Measurements from ENCODE around the gene SALL4. TPM values are rescaled to one million over a fixed set of nuclear protein-coding genes. Genes with fewer than 3 reads are reported as not detected.
"Not testable (repeated sequence)": the region's sequence is repeated elsewhere in the genome, so short reads cannot be mapped to it uniquely, and the experiment has no call there.

The SALL4 gene
- total RNA-seq = not detected

DNA sequence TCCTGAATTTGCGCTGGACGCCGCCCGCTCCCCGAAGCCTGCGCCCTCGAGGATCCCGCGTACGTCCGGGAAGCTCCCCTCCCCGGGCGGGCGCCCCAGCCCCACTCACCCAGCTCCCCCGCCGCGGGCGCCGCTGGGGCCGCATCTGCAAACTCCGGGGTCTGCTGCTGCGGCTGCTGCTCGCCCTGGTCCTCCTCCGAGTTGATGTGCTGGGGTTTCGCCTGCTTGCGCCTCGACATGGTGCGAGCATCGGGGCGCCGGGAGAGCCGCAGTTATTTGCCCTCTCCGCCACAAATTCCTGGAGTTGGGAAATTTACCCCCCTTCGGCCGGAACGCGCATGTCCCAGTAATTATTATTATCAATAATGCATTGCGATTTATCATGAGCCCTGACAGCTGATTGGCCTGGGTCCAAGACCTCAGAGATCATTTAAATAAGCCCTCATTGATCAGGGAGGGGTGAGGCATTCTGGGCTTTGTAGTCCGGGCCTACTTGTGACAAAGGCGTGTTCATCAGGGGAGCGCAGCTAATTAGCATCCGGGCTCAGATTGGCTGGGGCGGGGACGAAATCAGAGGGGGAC, at the start of gene SALL4:
TSS of gene SALL4 (minus strand) at position 352 of the 582 bp plus-strand sequence. CDS start at position 239, 113 bp downstream.
- no peak within 1 kb of the TSS for H3K4me3 Mint-ChIP-seq

DNA sequence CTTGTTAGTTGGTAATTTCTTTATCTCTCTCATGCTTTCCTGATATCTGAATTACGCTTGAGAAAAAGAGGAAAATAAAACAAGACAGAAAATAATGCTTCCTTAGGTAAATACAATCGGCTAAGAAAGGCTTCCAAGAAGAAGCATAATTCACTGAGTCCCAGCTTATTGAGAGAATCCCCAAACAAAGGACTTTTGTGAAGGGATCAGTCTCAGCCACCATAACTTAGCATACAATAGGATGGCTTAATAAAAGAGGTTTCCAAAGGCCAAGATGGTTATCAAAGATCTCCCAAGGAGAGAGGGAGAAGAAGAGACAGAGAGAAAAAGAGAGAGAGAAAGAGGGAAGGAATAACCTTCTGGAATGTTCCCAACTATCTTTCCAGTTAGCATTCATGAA, 46.0 kb upstream of the SALL4 start:
- Mint-ChIP-seq H3K4me1 (ENCODE audit: low read depth) (no peaks in the 10 kb centered on the region), H3K27ac (no peak overlapping the region), H3K27me3 (ENCODE audit: low read depth) (peaks cover 2% of the 10 kb centered on the region), H3K9me3 (no peaks in the 10 kb centered on the region), H3K4me3 (no peak overlapping the region), H3K36me3 (ENCODE audit: low read depth) (no peaks in the 10 kb centered on the region)
- intact Hi-C loops (cut with micrococcal nuclease) = no loop called here
- DNase-seq = no peak
- CTCF ChIA-PET = interaction anchor here (0.6 kb wide), 1 partner anchor 1425 kb away, joined by 4 read pairs; no protein-coding TSS in a partner anchor

More for the DNA sequence above, at the start of gene SALL4:
- DNase-seq = no peak
- CTCF ChIA-PET = no interaction called here
- intact Hi-C loops (cut with micrococcal nuclease) = no loop called here
- Mint-ChIP-seq H3K27ac (no peak within 1 kb of the TSS), H3K4me1 (ENCODE audit: low read depth) (peaks cover 12% of the 10 kb centered on the region), H3K36me3 (ENCODE audit: low read depth) (no peaks in the 10 kb centered on the region), H3K9me3 (no peaks in the 10 kb centered on the region), H3K27me3 (ENCODE audit: low read depth) (peaks cover 52% of the 10 kb centered on the region)

DNA sequence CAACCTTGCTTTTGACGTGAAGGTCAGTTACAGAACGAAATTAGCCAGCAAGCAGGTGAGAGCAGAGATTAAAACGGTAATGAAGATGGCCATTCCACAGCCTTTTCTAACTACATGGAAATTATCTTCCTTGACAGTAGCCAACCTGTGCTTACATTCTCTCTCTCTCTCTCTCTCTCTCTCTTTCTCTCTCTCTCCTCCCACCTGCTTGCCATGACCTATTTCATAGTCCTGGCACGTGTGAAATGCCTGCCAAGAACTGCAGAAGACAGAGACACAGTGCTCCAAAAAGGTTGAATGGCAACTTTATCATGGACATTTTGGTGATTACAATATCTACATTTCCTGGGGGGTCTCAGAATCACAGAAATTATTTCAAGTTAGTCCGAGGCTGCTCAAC, 38.5 kb upstream of the SALL4 start:
- intact Hi-C loops (cut with micrococcal nuclease) = no loop called here
- no peak overlapping the region for H3K4me3 Mint-ChIP-seq
- CTCF ChIA-PET = no interaction called here
- H3K27me3 Mint-ChIP-seq (ENCODE audit: low read depth) = peaks cover 2% of the 10 kb centered on the region
- no peaks in the 10 kb centered on the region for H3K9me3 Mint-ChIP-seq
- DNase-seq = no peak
- H3K36me3 Mint-ChIP-seq (ENCODE audit: low read depth) = no peaks in the 10 kb centered on the region
- H3K27ac Mint-ChIP-seq = no peak overlapping the region
- H3K4me1 Mint-ChIP-seq (ENCODE audit: low read depth) = no peaks in the 10 kb centered on the region

DNA sequence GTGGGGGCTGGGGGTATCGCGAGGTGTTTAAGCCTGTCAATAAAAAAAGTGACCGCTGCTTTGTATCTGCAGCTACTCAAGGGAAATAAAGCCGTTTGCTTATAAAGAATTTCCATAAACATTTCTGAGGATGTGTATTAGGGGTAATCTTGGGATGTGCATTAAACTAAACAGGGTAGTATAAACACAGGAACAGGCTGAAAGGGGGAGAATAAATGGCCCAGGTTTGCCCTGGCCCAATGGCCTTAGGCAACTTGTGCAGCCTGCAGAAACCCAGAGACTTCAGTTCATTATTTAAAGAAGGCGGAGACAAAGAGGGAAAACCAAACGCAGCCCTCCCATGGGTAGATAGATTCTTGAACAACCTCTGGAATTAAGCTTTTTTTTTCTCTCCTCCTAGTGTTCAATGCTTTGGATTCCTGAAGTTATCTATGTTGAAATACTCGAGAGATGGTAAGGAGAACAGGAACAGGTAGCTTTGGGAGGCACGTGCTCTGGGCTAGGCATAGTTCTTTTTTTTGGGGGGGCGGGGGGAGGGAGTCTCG, 35.6 kb upstream of the SALL4 start:
- Mint-ChIP-seq H3K27me3 (ENCODE audit: low read depth) (peaks cover 4% of the 10 kb centered on the region), H3K9me3 (no peaks in the 10 kb centered on the region), H3K4me1 (ENCODE audit: low read depth) (no peaks in the 10 kb centered on the region), H3K4me3 (no peak overlapping the region), H3K27ac (no peak overlapping the region), H3K36me3 (ENCODE audit: low read depth) (no peaks in the 10 kb centered on the region)
- CTCF ChIA-PET = no interaction called here
- intact Hi-C loops (cut with micrococcal nuclease) = no loop called here
- no peak for DNase-seq

DNA sequence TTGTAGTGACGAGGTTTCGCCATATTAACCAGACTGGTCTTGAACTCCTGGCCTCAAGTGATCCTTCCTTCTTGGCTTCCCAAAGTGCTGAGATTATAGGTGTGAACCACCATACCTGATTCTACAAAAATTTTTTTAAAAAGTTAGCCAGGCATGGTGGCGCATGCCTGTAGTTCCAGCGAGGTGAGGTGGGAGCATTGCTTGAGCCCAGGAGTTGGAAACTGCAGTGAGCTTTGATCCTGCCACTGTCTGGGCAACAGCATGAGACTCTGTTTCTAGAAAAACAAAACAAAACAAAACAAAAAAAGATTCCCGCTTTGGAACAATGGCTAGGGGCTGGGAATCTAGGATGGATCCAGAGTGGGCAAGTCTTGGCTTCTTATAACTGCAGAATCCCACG, 35.1 kb upstream of the SALL4 start:
- CTCF ChIA-PET = no interaction called here
- Mint-ChIP-seq H3K27me3 (ENCODE audit: low read depth) (peaks cover 4% of the 10 kb centered on the region), H3K36me3 (ENCODE audit: low read depth) (no peaks in the 10 kb centered on the region), H3K27ac (no peak overlapping the region), H3K4me1 (ENCODE audit: low read depth) (no peaks in the 10 kb centered on the region), H3K4me3 (no peak overlapping the region), H3K9me3 (no peaks in the 10 kb centered on the region)
- intact Hi-C loops (cut with micrococcal nuclease) = no loop called here
- DNase-seq = no peak

DNA sequence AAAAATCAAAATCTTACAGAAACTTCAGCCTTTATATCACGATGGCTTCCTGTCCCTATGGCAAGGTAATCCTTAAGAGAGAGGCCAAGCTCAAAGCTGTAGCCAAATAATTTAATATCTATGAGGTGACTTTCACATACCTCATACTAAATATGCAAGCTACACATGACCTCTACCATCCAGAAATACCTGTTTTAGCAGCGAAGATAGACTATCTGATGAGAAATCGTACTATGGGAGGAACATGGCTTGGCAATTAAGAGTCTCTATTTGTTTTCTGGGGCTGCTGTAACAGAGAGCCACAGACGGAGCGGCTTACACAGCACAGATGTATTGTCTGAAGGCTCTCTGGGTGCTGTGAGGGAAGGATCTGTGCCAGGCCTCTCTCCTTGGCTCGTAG, 31.0 kb upstream of the SALL4 start:
- Mint-ChIP-seq H3K36me3 (ENCODE audit: low read depth) (no peaks in the 10 kb centered on the region), H3K27ac (no peak overlapping the region)

DNA sequence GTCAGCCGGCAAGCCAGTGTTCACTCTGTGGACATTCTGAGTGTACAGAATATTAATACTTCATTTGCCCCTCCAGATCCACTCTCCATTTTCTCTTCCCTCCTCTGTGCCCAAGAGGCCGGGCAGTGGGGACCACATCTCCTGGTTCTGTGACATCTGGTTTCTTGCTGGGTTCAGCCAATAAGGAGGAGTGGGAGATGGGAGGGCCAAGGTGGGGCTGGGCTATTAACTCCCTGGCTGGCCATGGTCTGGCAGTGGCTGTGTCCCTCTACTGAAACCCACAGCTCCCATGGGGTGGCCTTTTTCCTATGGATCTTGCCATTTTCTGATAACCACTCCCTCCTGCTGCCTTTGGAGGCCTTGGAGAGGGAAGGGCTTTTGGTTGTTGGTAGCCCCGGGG, 30.0 kb upstream of the SALL4 start:
- Mint-ChIP-seq H3K4me3 (no peak overlapping the region), H3K9me3 (no peaks in the 10 kb centered on the region), H3K27ac (no peak overlapping the region)

More for the DNA sequence above, 31.0 kb upstream of the SALL4 start:
- DNase-seq = no peak
- H3K4me3 Mint-ChIP-seq = no peak overlapping the region
- peaks cover 4% of the 10 kb centered on the region for H3K27me3 Mint-ChIP-seq (ENCODE audit: low read depth)
- CTCF ChIA-PET = no interaction called here
- intact Hi-C loops (cut with micrococcal nuclease) = no loop called here
- no peaks in the 10 kb centered on the region for H3K9me3 Mint-ChIP-seq
- H3K4me1 Mint-ChIP-seq (ENCODE audit: low read depth) = no peaks in the 10 kb centered on the region

DNA sequence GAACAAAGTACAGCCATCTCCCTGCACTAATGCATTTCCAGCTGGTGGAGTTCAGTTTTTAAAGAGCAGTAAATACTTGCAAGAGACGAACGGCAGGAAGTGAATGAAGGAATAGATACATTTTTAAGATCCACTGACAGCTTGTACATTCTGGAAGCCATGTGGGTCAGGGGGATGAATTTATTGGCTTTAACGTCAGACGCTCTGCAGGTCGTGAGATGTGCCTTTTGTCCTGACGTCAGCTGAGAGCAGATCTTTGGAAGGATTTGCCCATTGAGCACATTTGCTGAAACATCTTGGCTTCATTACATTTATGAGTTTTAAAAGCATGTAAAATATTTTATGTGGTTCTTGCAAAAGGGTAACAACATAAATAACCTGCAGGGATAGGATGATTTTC, 29.5 kb upstream of the SALL4 start:
- Mint-ChIP-seq H3K36me3 (ENCODE audit: low read depth) (no peaks in the 10 kb centered on the region), H3K9me3 (no peaks in the 10 kb centered on the region), H3K27me3 (ENCODE audit: low read depth) (peaks cover 4% of the 10 kb centered on the region), H3K27ac (no peak overlapping the region), H3K4me1 (ENCODE audit: low read depth) (no peaks in the 10 kb centered on the region), H3K4me3 (no peak overlapping the region)
- intact Hi-C loops (cut with micrococcal nuclease) = no loop called here
- CTCF ChIA-PET = no interaction called here
- DNase-seq = no peak

More for the DNA sequence above, 30.0 kb upstream of the SALL4 start:
- intact Hi-C loops (cut with micrococcal nuclease) = no loop called here
- no peaks in the 10 kb centered on the region for H3K4me1 Mint-ChIP-seq (ENCODE audit: low read depth)
- H3K36me3 Mint-ChIP-seq (ENCODE audit: low read depth) = no peaks in the 10 kb centered on the region
- H3K27me3 Mint-ChIP-seq (ENCODE audit: low read depth) = peaks cover 4% of the 10 kb centered on the region
- CTCF ChIA-PET = no interaction called here
- no peak for DNase-seq

DNA sequence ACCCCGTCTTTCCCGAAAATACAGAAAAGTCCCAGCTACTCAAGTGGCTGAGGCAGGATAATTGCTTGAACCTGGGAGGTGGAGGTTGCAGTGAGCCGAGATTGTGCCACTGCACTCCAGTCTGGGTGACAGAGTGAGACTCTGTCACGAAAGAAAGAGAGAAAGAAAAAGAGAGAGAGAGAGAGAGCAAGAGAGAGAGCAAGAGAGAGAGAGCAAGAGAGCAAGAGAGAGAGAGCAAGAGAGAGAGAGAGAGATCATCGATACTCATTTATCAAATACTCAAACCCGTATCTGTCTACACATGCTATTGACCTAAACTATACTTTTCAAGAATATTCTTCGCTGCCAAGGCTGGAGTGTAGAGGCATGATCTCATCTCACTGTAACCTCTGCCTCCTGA, 28.2 kb upstream of the SALL4 start:
- peaks cover 4% of the 10 kb centered on the region for H3K27me3 Mint-ChIP-seq (ENCODE audit: low read depth)
- CTCF ChIA-PET = interaction anchor here (0.6 to 0.7 kb wide), 2 partner anchors 234 to 587 kb away, joined by 3 to 4 read pairs; no protein-coding TSS in a partner anchor

DNA sequence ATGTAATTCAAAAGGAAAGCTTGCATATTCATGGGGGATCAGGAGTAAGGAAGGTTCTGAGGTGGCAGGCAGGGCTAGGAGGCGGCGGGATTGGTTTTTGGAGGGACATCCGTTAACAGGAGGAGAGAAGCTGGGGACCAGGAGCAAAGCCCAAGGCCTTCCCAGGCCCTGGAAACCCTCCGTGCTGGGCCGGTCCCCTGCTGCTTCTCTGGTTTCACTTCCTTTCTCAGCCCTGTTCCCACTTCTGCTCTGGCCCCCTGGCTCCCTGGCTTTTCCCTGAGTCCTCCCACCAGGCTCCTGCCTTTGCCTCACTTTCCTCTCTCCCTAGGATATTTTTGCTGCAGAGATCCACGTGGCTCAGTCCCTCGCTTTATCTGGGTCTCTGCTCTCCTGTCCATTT, 26.4 kb upstream of the SALL4 start:
- no peaks in the 10 kb centered on the region for H3K4me1 Mint-ChIP-seq (ENCODE audit: low read depth)
- intact Hi-C loops (cut with micrococcal nuclease) = no loop called here
- H3K27ac Mint-ChIP-seq = no peak overlapping the region
- CTCF ChIA-PET = no interaction called here
- no peaks in the 10 kb centered on the region for H3K27me3 Mint-ChIP-seq (ENCODE audit: low read depth)
- no peak overlapping the region for H3K4me3 Mint-ChIP-seq
- H3K9me3 Mint-ChIP-seq = no peaks in the 10 kb centered on the region
- no peak for DNase-seq
- no peaks in the 10 kb centered on the region for H3K36me3 Mint-ChIP-seq (ENCODE audit: low read depth)

More for the DNA sequence above, 28.2 kb upstream of the SALL4 start:
- Mint-ChIP-seq H3K36me3 (ENCODE audit: low read depth) (no peaks in the 10 kb centered on the region), H3K9me3 (no peaks in the 10 kb centered on the region), H3K4me3 (no peak overlapping the region), H3K27ac (no peak overlapping the region), H3K4me1 (ENCODE audit: low read depth) (no peaks in the 10 kb centered on the region)
- intact Hi-C loops (cut with micrococcal nuclease) = no loop called here
- DNase-seq = no peak

DNA sequence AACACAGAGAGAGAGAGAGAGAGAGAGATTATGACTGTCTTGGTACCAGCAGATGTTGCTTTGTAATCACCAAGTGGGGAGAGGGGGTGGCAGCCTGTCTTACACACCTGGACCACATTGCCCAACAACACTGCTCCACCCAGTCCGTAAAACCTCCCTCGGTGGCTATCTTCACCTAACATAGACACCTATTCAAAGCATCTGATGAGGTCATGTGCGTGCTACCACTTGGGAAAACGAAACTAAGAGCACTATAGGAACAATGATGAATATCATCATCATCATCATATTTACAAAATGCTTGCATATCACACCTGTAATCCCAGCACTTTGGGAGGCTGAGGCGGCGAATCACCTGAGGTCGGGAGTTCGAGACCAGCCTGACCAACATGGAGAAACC, 24.1 kb upstream of the SALL4 start:
- Mint-ChIP-seq H3K4me1 (ENCODE audit: low read depth) (no peaks in the 10 kb centered on the region), H3K9me3 (no peaks in the 10 kb centered on the region), H3K36me3 (ENCODE audit: low read depth) (no peaks in the 10 kb centered on the region), H3K27me3 (ENCODE audit: low read depth) (no peaks in the 10 kb centered on the region), H3K27ac (no peak overlapping the region), H3K4me3 (no peak overlapping the region)
- CTCF ChIA-PET = no interaction called here
- intact Hi-C loops (cut with micrococcal nuclease) = no loop called here
- no peak for DNase-seq

DNA sequence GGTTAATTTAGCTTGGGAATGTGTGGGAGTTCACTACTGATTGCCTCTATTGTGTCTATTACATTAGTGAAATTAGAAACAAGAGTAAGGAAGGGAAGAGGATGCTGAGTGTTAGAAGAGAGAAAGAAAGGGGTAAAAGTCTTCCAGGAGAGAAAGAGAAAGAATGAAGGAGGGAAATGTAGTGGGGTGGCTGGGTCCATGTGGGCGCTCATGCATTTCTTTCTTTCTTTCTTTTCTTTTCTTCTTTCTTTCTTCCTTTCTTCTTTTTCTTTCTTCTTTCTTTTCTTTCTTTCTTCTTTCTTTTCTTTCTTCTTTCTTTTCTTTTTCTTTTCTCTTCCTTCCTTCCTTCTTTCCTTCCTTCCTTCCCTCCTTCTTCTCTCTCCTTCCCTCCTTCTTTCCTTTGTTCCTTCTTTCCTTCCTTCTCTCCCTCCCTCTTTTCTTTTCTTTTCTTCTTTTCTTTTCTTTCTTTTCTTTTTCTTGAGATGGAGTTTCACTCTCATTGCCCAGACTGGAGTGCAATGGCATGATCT, 16.2 kb upstream of the SALL4 start:
- intact Hi-C loops (cut with micrococcal nuclease) = no loop called here
- no peaks in the 10 kb centered on the region for H3K36me3 Mint-ChIP-seq (ENCODE audit: low read depth)
- H3K27me3 Mint-ChIP-seq (ENCODE audit: low read depth) = peaks cover 2% of the 10 kb centered on the region
- H3K4me1 Mint-ChIP-seq (ENCODE audit: low read depth) = no peaks in the 10 kb centered on the region
- H3K4me3 Mint-ChIP-seq = no peak overlapping the region
- no peaks in the 10 kb centered on the region for H3K9me3 Mint-ChIP-seq
- CTCF ChIA-PET = no interaction called here
- no peak overlapping the region for H3K27ac Mint-ChIP-seq
- no peak for DNase-seq

DNA sequence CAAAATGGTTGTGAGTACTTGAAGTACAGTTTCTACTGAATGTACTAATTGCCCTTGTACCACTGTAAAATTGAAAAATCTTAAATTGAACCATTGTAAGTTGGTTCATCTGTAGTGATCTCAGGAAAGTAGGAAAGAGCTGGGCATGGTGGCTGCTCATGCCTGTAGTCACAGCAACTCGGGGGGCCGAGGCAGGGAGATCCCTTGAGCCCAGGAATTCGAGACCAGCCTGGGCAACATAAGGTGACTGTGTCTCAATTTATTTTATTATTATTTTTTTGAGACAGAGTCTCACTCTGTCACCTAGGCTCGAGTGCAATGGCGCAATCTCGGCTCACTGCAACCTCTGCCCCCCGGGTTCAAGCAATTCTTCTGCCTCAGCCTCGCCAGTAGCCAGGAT, 14.5 kb upstream of the SALL4 start:
- intact Hi-C loops (cut with micrococcal nuclease); H3K4me3 Mint-ChIP-seq; H3K4me1 Mint-ChIP-seq (ENCODE audit: low read depth); CTCF ChIA-PET; DNase-seq; H3K36me3 Mint-ChIP-seq (ENCODE audit: low read depth); H3K27me3 Mint-ChIP-seq (ENCODE audit: low read depth); H3K9me3 Mint-ChIP-seq; H3K27ac Mint-ChIP-seq: not testable (repeated sequence)

Measured in activated naive CD4-positive, alpha-beta T cell treated with anti-CD3 and anti-CD28 coated beads for 36 hours (primary cell).